Measurements from ENCODE around the gene CDK5RAP2.

DNA sequence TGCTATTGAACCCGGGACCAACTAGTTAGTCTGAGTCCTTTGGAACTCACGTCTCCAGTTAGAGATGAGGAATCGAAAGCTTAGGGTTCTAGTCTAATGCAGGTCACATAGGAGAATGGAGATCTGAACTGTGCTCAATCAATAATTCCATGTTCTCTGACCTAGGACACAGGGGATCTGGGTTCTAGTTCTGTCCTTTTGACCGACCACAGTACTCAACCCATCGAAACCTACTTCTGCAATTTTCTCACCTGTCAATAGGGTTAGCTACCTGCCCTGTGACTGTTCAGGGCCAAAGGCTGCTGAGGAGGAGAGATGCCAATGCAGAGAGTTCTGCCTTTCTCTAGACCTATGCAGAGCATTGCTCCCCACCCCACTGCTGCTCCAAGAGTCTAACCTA, 187.7 kb downstream of the CDK5RAP2 start:
- no peak for TF ChIP-seq POLR2A (IDR thresholded peaks at IDR 0.05)
- TF ChIP-seq, protein P1, sequence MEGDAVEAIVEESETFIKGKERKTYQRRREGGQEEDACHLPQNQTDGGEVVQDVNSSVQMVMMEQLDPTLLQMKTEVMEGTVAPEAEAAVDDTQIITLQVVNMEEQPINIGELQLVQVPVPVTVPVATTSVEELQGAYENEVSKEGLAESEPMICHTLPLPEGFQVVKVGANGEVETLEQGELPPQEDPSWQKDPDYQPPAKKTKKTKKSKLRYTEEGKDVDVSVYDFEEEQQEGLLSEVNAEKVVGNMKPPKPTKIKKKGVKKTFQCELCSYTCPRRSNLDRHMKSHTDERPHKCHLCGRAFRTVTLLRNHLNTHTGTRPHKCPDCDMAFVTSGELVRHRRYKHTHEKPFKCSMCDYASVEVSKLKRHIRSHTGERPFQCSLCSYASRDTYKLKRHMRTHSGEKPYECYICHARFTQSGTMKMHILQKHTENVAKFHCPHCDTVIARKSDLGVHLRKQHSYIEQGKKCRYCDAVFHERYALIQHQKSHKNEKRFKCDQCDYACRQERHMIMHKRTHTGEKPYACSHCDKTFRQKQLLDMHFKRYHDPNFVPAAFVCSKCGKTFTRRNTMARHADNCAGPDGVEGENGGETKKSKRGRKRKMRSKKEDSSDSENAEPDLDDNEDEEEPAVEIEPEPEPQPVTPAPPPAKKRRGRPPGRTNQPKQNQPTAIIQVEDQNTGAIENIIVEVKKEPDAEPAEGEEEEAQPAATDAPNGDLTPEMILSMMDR (IDR thresholded peaks at IDR 0.05), result no peak
